GM12874 (cell line): ENCODE measurements around the gene DYNLRB1.
A peak's percentile ranks its signal among the peaks of the same experiment; 100 is the strongest.

ENCODE experiments used
- CTCF ChIP-seq: IDR thresholded peaks from 2 replicates; pipeline ENCODE4 v1.5.1; 2011; ENCODE audit warnings: low read depth, mild to moderate bottlenecking, control low read depth, low read length, moderate library complexity; ENCODE audit not compliant: insufficient read depth

The DYNLRB1 gene

DNA sequence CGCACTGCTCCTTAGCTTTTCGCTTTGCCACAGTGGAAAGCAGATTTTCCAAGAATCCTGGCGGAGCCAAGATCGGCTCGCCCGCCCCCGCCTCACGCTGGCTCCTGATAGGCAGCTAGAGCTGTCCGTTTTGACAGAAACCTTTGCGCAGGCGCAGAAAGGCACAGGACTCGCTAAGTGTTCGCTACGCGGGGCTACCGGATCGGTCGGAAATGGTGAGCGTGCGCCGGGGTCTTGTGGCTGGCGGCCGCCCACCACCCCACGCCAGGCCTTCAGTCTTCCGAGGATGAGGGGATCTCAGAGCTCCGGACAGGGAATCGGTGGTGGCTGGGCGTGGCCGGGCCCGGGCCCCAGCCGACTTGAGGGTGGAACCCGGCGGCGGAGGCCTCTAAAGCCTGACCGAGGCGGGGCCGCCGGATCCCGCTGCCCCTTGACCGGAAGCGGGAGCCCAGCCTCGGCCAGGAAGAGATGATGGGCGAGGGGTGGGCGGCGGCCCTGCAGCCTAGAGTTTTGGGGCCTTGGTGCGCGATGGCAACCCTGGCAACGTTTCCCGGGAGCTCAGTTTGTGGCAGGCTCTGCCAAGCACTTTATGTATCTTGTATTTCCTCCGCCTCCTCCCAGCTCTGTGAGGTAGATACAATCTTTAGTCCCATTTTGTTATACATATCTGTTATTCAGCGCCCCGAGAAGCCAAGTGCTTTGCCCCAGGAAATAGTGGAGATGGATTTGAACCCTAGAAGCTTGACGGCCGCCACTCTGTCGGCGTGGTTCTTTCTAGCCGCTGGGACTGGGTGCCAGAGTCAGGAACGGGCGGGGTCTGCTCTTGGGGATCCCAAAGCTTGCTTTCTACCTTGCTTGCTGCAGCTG is at the start of gene DYNLRB1:
Gene DYNLRB1 (plus strand): TSS at position 176 of the 867 bp plus-strand sequence. CDS start 37 bp downstream, at position 213.
- no peak for TF ChIP-seq CTCF

GRCh38 chr20:34468951-34469350 is 47.3 kb upstream of the DYNLRB1 start:
- no peak for TF ChIP-seq CTCF

- TF ChIP-seq CTCF = no peak
Measured at GRCh38 chr20:34472246-34472925, 43.8 kb upstream of the DYNLRB1 start.

GRCh38 chr20:34473262-34473883 is 42.8 kb upstream of the DYNLRB1 start:
- peak; percentile 51 for TF ChIP-seq CTCF

GRCh38 chr20:34475979-34476736 is 40.1 kb upstream of the DYNLRB1 start:
- peak; percentile 46 for TF ChIP-seq CTCF

GRCh38 chr20:34479627-34480026 is 36.6 kb upstream of the DYNLRB1 start:
- no peak for TF ChIP-seq CTCF

GRCh38 chr20:34485068-34485634 is 31.1 kb upstream of the DYNLRB1 start:
- no peak for TF ChIP-seq CTCF
